Upper lobe of left lung (tissue), 4 donors: ENCODE data around the gene MCL1.

Experiments used
- CTCF ChIP-seq, 6 experiments: fragments of 450-650 bp in 4 of 6; fragments of 200-600 bp in 2 of 6; sonication (generic) in 2 of 6; IDR thresholded peaks; one replicate each; pipeline ENCODE4 v1.5.1; 2016 to 2019; ENCODE audit warnings: antibody characterized with exemption in 6 of 6
- EP300 ChIP-seq, 4 donors: sonication (generic); formaldehyde crosslinking; IDR thresholded peaks; one replicate each; pipeline ENCODE4 v1.5.1; 2017; ENCODE audit warnings: antibody characterized with exemption in 4 of 4, control low read depth in 2 of 4
- POLR2A ChIP-seq, 4 donors: fragments of 450-650 bp; IDR thresholded peaks; one replicate each; pipeline ENCODE4 v1.5.1; 2016 to 2017; ENCODE audit warnings: antibody characterized with exemption in 4 of 4, mild to moderate bottlenecking in 2 of 4
- POLR2AphosphoS5 ChIP-seq, 2 donors: sonication (generic); formaldehyde crosslinking; IDR thresholded peaks; one replicate each; pipeline ENCODE4 v1.5.1; 2017; ENCODE audit warnings: antibody characterized with exemption in 2 of 2

GRCh38 chr1:150550222-150551050, 29.0 kb downstream of the MCL1 start:
- no peak for TF ChIP-seq POLR2AphosphoS5 (IDR thresholded peaks at IDR 0.05)
- no peak for TF ChIP-seq CTCF (IDR thresholded peaks at IDR 0.05)
- TF ChIP-seq POLR2A (IDR thresholded peaks at IDR 0.05): no peak
- no peak for TF ChIP-seq EP300 (IDR thresholded peaks at IDR 0.05)
